Panc1 (cell line): ENCODE data around the gene SLC24A4. TPM values are rescaled to one million over a fixed set of nuclear protein-coding genes. Genes with fewer than 3 reads are reported as not detected.

Experiments used
- ATAC-seq: fragments of 200-7000 bp; cut with Tn5 transposase; 2 replicates; pipeline ENCODE4 v1.9.1; 2020; ENCODE audit warnings: mild to moderate bottlenecking, moderate library complexity
- BruUV-seq: library from RNA; stranded (reverse); fragments of 400-500 nt; replicated peaks from 2 replicates; lab custom pipeline; 2021; lab: Mats Ljungman, UMichigan
- CTCF ChIA-PET: fragments of 300-600 bp; sonication (Branson Sonifier 250); formaldehyde crosslinking; loops from one replicate; lab custom pipeline; 2022; ENCODE audit warnings: antibody characterized with exemption; lab: Charles Lee
- POLR2A ChIA-PET: fragments of 300-600 bp; sonication (Branson Sonifier 250); formaldehyde crosslinking; loops from one replicate; lab custom pipeline; 2022; ENCODE audit warnings: antibody characterized with exemption; lab: Charles Lee
- DNase-seq: peaks from one replicate; pipeline ENCODE4 v3.0.0-alpha.2; 2010; ENCODE audit warnings: low read depth, low spot score
- H3K27ac ChIP-seq: 2 replicates; pipeline ENCODE4 v1.5.1; 2011; ENCODE audit warnings: mild to moderate bottlenecking, low read length, inconsistent platforms
- H3K27me3 ChIP-seq: fragments of 200-500 bp; sonication (Bioruptor generic); 2 replicates; pipeline ENCODE4 v1.6.0; 2014; ENCODE audit warnings: low read length, inconsistent platforms; ENCODE audit not compliant: control insufficient read depth, insufficient read depth
- H3K36me3 ChIP-seq: fragments of 200-500 bp; sonication (Bioruptor generic); 2 replicates; pipeline ENCODE4 v1.5.1; 2014; ENCODE audit warnings: inconsistent platforms, mild to moderate bottlenecking, low read length, moderate library complexity; ENCODE audit not compliant: control insufficient read depth, insufficient read depth
- H3K4me1 ChIP-seq: 2 replicates; pipeline ENCODE4 v1.5.1; 2011; ENCODE audit warnings: inconsistent platforms, mild to moderate bottlenecking, low read length, moderate library complexity; ENCODE audit not compliant: control insufficient read depth, insufficient read depth
- H3K4me3 ChIP-seq, 2 experiments: 2 replicates each; pipeline ENCODE4 v1.5.1; 2011 to 2012; ENCODE audit warnings: low read depth in 2 of 2, low read length in 2 of 2, mild to moderate bottlenecking in 2 of 2, inconsistent platforms in 1 of 2, moderate library complexity in 1 of 2
- H3K9me3 ChIP-seq: fragments of 200-500 bp; sonication (Bioruptor generic); 2 replicates; pipeline ENCODE4 v1.5.1; 2014; ENCODE audit warnings: low read depth, mild to moderate bottlenecking, inconsistent platforms, low read length, moderate library complexity; ENCODE audit not compliant: control insufficient read depth, insufficient read depth
- POLR2AphosphoS5 ChIP-seq: IDR thresholded peaks from 2 replicates; pipeline ENCODE4 v1.6.1; 2012; ENCODE audit warnings: mild to moderate bottlenecking, low read depth, low read length, moderate library complexity
- SIN3A ChIP-seq: IDR thresholded peaks from 2 replicates; pipeline ENCODE4 v1.6.1; 2012; ENCODE audit warnings: low read depth, mild to moderate bottlenecking, low read length, moderate library complexity, borderline replicate concordance; ENCODE audit not compliant: insufficient read depth
- TCF7L2 ChIP-seq: IDR thresholded peaks from 2 replicates; pipeline ENCODE4 v1.6.1; 2011; ENCODE audit warnings: mild to moderate bottlenecking, low read depth, low read length, inconsistent platforms
- in situ Hi-C: cut with HindIII; loops from 2 replicates; pipeline ENCODE4 v1.10.0; 2016; ENCODE audit warnings: low sequenced_read_pairs, low pct_unique_long_range_greater_than_20kb
- intact Hi-C: fragments of 100-400 bp; cut with micrococcal nuclease; formaldehyde crosslinking; loops from one replicate; pipeline ENCODE4 v1.10.0; 2022; ENCODE audit not compliant: unreplicated experiment
- total RNA-seq: library from RNA; stranded (reverse); gene quantifications from one replicate; pipeline ENCODE4 v1.2.1, GENCODE V29; 2021; ENCODE audit not compliant: unreplicated experiment
- TF ChIP-seq, protein P1 (sequence below): fragments of 450-650 bp; IDR thresholded peaks from 2 replicates; pipeline ENCODE4 v1.5.1; 2017; ENCODE audit warnings: mild to moderate bottlenecking
- TF ChIP-seq, protein P2 (sequence below), 2 experiments: IDR thresholded peaks; 2 replicates each; pipeline ENCODE4 v1.6.1; 2011 to 2012; ENCODE audit warnings: low read depth in 2 of 2, control low read depth in 1 of 2, low read length in 1 of 2, mild to moderate bottlenecking in 1 of 2, moderate library complexity in 1 of 2; ENCODE audit not compliant: insufficient read depth in 1 of 2

SLC24A4 gene
- total RNA-seq, 1 experiment from 2014 or later = not detected

DNA sequence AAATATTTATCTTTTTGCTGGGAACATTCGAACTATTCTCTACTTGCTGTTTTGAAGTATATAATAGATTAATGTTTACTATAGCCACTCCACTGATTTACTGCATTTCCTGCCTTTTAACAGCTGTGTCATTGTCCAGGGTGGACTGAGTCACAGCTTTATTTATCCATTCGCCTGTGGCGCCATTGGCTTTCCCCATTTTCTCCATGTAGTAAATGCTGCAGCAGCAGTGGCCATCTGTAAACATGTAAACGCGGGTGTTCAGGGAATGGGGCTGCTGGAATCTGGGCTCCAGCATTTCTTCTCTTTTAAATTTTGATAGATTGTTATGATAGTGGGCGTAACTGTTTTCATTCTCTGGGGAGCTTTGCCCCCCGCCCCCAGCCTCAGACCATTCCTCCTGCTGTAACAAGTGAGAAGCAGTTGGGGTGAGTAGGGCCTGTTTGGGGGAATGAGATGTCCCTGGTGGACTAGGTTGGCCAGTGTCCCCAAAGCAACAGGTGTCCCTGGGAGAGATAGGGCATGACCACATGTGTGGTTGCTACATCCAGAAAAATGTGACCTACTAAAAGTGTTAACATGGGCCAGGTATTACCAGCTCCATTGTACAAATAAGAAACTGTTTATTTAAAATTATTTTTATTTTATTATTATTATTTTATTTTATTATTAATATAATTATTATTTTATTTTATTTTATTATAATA is 223.5 kb downstream of the SLC24A4 start:
- no peaks in the 10 kb centered on the region for H3K27me3 ChIP-seq
- H3K4me3 ChIP-seq = no peak overlapping the region
- in situ Hi-C loops = no loop called here
- CTCF ChIA-PET = no interaction called here
- TF ChIP-seq, protein P1, sequence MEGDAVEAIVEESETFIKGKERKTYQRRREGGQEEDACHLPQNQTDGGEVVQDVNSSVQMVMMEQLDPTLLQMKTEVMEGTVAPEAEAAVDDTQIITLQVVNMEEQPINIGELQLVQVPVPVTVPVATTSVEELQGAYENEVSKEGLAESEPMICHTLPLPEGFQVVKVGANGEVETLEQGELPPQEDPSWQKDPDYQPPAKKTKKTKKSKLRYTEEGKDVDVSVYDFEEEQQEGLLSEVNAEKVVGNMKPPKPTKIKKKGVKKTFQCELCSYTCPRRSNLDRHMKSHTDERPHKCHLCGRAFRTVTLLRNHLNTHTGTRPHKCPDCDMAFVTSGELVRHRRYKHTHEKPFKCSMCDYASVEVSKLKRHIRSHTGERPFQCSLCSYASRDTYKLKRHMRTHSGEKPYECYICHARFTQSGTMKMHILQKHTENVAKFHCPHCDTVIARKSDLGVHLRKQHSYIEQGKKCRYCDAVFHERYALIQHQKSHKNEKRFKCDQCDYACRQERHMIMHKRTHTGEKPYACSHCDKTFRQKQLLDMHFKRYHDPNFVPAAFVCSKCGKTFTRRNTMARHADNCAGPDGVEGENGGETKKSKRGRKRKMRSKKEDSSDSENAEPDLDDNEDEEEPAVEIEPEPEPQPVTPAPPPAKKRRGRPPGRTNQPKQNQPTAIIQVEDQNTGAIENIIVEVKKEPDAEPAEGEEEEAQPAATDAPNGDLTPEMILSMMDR = no peak
- TF ChIP-seq SIN3A (no peak), POLR2AphosphoS5 (no peak), TCF7L2 (no peak)
- TF ChIP-seq, protein P2, sequence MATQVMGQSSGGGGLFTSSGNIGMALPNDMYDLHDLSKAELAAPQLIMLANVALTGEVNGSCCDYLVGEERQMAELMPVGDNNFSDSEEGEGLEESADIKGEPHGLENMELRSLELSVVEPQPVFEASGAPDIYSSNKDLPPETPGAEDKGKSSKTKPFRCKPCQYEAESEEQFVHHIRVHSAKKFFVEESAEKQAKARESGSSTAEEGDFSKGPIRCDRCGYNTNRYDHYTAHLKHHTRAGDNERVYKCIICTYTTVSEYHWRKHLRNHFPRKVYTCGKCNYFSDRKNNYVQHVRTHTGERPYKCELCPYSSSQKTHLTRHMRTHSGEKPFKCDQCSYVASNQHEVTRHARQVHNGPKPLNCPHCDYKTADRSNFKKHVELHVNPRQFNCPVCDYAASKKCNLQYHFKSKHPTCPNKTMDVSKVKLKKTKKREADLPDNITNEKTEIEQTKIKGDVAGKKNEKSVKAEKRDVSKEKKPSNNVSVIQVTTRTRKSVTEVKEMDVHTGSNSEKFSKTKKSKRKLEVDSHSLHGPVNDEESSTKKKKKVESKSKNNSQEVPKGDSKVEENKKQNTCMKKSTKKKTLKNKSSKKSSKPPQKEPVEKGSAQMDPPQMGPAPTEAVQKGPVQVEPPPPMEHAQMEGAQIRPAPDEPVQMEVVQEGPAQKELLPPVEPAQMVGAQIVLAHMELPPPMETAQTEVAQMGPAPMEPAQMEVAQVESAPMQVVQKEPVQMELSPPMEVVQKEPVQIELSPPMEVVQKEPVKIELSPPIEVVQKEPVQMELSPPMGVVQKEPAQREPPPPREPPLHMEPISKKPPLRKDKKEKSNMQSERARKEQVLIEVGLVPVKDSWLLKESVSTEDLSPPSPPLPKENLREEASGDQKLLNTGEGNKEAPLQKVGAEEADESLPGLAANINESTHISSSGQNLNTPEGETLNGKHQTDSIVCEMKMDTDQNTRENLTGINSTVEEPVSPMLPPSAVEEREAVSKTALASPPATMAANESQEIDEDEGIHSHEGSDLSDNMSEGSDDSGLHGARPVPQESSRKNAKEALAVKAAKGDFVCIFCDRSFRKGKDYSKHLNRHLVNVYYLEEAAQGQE (IDR thresholded peaks at IDR 0.05; ENCODE audit: insufficient read depth in 1 of 2, low read depth in 2 of 2, low read length in 1 of 2) = no peak
- BruUV-seq = no TSS peak
- POLR2A ChIA-PET = no interaction called here
- no peaks in the 10 kb centered on the region for H3K9me3 ChIP-seq
- H3K27ac ChIP-seq = 0 out of 2 replicates have a peak overlapping the region, but pooled peaks have one; percentile 51
- H3K4me1 ChIP-seq = no peaks in the 10 kb centered on the region
- peak; percentile 77 for ATAC-seq
- DNase-seq = no peak
- H3K36me3 ChIP-seq = no peaks in the 10 kb centered on the region
- intact Hi-C loops = no loop called here

DNA sequence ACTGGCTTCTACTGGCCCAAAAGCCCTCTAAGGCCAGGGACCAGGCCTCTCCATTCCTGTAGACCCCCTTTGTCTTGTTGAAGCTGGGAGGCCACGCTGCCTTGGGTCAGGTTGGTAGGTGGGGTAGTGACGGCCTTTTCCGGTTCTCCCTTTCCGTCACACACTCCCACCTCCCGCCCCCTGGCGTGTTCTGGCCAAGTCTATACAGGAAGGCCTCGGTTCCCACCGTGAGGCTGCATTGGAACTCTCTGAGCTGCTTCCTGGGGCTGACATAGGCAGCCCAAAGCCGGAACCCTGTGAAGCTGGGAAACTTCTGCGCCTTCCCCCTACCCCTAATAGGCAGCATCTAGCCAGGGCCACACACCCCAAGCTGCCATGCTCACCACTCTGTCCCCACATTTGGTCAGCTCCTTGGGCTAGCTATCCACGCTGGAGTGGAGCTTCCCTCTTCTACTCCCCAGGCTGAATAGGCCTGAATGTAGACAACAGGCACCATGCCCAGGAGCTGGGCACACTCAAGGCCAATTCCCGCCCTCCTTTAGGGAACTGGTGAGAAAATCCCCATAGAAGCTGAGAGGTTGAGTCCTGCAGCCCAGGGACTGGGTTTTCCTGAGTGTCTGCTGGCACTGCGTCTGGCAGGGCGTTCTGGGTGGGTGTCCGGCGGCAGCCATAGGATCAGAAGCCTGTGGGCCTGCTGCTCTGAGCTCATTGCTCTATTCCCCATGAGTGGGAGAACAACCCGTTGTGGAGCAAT is 226.3 kb downstream of the SLC24A4 start:
- intact Hi-C loops (no loop called here), in situ Hi-C loops (no loop called here)
- ChIA-PET POLR2A (no interaction called here), CTCF (no interaction called here)
- no peak overlapping the region for H3K4me3 ChIP-seq
- DNase-seq = no peak
- no peaks in the 10 kb centered on the region for H3K9me3 ChIP-seq
- no TSS peak for BruUV-seq
- no peak for ATAC-seq
- no peaks in the 10 kb centered on the region for H3K27me3 ChIP-seq
- H3K27ac ChIP-seq = no peak overlapping the region
- no peaks in the 10 kb centered on the region for H3K36me3 ChIP-seq
- H3K4me1 ChIP-seq = no peaks in the 10 kb centered on the region
- TF ChIP-seq SIN3A (no peak), POLR2AphosphoS5 (no peak), TCF7L2 (no peak)
- TF ChIP-seq, protein P2 (IDR thresholded peaks at IDR 0.05; ENCODE audit: insufficient read depth in 1 of 2, low read depth in 2 of 2, low read length in 1 of 2) = no peak
- TF ChIP-seq, protein P1 = no peak
